Right lobe of liver (tissue), 4 donors: ENCODE data around the gene MAPK4.

ENCODE experiments used
- CTCF ChIP-seq, 4 donors: fragments of 200-600 bp in 3 of 4; fragments of 450-650 bp in 1 of 4; IDR thresholded peaks; one replicate each; pipeline versions ENCODE4 v1.5.1 to v1.8.0; 2016 to 2022; ENCODE audit warnings: antibody characterized with exemption in 4 of 4, mild to moderate bottlenecking in 2 of 4
- POLR2A ChIP-seq: fragments of 450-650 bp; IDR thresholded peaks from one replicate; pipeline ENCODE4 v1.6.1; 2017; ENCODE audit warnings: antibody characterized with exemption, mild to moderate bottlenecking
- donor health status: DM: no; HTN: no; CAD: no.
- donor health status: DM: no; HTN: no; CAD: no.
- donor health status: DM: no; HTN: yes; CAD: no.

- TF ChIP-seq CTCF (IDR thresholded peaks at IDR 0.05) (no peak), POLR2A (no peak)
These were observed 73.1 kb downstream of the MAPK4 start for GRCh38 chr18:50632895-50633515.
